GM18505 (cell line): Measurements from ENCODE around the gene SERINC3.
"Not testable (repeated sequence)": the region's sequence is repeated elsewhere in the genome, so short reads cannot be mapped to it uniquely, and the experiment has no call there.

Experiments
- ATAC-seq: cut with Tn5 transposase; IDR thresholded peaks from one replicate; pipeline ENCODE4 v1.9.1; 2021; ENCODE audit not compliant: unreplicated experiment
- POLR2A ChIP-seq: IDR thresholded peaks from 4 replicates; pipeline ENCODE4 v1.6.1; 2011; ENCODE audit warnings: borderline replicate concordance; ENCODE audit not compliant: insufficient read depth, insufficient read length; ENCODE audit errors: extremely low read depth

Gene SERINC3

DNA sequence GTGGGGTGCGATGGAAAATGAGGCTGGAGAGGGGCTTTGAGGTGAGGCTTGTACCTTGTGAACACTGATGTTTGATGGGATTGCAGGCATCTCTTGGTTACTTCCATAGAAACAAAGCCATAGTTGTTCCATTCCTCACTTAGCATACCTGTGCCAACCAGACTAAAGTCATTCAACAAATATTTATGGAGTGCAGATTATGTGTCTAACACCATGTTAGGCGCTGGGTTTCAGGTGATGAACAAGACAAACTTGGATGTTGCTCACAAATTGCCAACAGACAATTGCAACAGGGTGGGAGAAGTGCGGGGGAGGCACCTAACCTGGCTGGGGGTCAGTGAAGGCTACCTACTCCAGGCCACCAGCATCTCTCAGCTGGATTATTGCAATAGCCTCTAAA is 44.7 kb downstream of the SERINC3 start:
- no peak for ATAC-seq
- TF ChIP-seq POLR2A = no peak

DNA sequence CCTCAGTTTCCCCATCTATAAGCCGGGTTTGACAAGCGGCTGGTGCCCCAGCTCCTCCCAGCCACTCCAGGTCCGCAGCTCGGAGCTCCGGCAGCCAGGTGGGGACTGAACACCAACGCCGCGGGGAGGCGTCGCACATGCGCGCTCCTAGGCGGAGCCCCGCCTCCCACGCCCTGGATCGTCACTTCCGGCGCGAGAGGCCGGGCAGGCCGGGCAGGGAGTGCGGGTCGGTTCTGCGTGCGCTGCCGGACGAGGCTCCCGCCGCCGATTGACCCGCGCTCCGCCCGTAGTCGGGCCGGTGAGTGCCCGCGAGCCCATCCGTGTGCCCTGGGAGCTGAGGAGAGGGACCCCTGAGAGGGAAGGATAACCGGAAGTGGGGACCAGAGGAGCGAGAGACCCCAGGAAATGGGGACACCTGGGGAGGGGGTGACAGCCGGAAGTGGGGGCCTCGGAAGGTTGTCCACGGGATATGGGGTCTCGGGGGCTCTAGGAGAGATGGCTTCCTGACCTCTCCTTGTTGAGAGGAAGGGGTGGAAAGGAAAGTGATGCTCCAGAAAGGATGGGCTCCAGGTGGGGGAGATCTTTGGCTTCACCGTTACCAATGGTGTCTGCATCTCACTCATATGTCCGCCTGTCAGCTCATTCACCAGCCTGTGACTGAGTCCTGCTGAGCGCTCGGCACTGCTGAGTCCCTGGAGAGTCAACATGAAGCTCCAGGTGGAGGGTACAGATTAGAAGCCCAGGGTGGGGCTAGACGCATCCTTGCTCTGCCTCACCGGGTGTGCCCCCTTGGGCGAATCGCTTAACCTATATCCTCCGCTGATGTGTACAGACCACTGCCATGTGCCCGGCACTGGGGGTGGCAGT is 45.9 kb downstream of the SERINC3 start, which contains the start of gene TTPAL:
Gene TTPAL, plus strand, starts transcription at position 181 of the 867 bp plus-strand sequence. CDS start 4,126 bp downstream, outside the sequence.
- ATAC-seq = peak; percentile 92
- peak; percentile 98 for TF ChIP-seq POLR2A

DNA sequence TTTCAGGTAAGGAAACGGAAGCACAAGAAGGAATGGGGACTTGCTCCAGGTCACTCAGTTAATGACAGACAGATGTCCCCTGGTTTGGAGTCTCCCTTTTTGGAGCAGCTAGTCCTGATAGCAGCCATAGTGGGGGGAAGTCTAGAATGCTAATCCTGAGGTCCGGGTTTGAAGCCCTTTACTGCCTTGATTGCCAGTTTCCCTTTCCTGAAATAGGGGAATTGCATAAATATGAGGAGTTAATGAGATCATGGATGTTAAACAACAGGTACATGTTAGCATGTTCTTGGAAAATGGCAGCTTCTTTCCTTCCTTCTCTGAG is 46.5 kb downstream of the SERINC3 start:
- TF ChIP-seq POLR2A = no peak
- ATAC-seq = no peak

DNA sequence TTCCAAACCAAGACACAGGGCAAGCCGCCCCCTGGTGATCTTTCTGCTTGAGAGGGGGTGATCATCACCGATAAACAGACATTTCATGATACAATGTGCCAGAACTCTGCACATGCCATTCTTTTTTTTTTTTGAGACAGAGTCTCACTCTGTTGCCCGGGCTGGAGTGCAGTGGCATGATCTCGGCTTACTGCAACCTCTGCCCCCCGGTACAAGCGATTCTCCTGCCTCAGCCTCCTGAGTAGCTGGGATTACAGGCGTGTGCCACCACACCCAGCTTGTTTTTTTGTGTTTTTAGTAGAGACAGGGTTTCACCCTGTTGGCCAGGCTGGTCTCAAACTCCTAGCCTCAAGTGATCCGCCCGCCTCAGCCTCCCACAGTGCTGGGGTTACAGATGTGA is 49.6 kb downstream of the SERINC3 start:
- ATAC-seq = not testable (repeated sequence)

DNA sequence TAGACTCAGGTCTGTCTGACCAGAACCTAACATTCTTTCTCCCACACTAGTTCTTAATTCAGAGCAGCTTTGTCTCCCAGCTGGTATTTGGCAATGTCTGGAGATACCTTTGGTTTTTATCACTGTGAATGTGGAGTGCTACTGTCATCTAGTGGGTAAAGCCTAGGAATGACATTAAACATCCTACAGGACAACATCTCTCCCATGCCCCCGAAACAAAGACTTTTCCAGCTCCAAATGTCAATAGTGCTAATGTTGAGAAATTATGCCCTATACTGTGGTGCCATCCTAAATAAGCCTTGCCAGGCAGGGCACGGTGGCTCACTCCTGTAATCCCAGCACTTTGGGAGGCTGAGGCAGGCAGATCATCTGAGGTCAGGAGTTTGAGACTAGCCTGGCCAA is 50.4 kb downstream of the SERINC3 start:
- ATAC-seq = no peak
- no peak for TF ChIP-seq POLR2A

DNA sequence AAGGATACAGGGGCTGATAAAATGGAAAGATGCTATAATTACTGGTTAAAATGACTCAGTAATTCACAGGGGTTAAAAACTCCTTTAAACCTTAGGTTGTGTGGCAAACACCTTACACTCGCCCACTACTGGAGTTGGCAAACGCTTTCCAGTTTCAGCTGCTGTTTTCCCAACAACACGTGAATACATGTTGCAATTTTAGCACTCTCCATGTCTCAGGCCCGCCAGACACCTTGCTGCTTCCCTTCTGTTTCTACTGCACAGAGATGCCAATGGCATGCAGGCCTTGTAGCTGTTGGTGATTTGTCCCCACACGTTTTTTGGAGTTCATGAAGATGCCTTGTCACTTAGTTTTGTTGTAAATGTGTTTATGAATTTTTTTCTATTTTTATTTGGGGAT is 51.5 kb downstream of the SERINC3 start:
- no peak for TF ChIP-seq POLR2A
- ATAC-seq = no peak

DNA sequence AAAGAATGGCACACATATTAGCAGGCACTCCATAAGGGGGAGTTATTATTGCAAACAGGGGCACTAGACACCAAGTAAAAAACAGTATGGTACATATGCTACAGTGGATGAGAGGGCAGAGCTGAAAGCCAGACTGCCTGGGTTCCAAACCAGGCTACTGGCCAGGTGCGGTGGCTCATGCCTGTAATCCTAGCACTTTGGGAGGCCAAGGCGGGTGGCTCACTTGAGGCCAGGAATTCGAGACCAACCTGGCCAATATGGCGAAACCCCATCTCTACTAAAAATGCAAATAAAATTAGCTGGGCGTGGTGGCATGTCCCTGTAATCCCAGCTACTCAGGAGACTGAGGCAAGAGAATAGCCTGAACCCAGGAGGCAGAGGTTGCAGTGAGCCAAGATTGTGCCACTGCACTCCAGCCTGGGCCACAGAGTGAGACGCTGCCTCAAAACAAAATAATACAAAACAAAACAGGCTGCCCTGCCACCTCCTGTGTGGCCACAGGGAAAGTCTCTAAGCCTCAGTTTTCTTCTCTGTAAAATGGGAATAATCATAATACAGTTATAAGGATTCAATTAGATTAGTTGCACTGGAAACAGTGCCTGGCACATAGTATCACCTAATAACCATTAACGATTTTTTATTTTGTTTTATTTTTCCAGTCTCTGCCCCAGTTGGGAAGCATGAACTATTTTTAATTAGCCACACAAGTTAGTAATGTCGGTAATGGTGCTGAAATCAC is 53.7 kb downstream of the SERINC3 start:
- no peak for ATAC-seq
- no peak for TF ChIP-seq POLR2A

DNA sequence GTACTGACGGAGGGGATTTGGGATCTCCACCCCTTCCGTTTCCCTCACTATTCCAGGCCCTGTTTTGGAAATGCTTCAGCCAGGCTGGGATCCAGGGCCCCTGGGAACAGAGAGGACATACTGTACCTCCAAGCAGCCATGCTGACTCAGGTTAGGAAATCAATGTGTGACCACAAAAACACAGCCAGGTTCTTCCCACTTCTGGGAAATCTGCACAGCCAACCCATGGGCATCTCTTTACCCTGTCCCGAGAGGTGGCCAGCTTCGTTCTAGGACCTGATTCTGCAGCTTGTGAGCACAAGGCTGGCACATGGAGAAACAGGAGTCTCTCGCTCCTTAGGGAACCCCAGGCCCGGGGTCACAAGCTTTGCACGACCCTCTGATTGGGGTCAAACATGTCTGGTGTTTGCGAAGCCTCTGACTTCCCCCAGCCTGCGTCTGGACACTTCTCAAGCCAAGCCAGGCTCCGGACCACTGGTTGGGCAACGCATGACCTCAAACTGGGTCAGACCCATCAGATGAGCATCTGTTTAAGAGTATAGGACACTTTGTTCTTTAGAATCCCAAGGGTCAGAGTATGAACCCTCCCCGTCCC is 54.5 kb downstream of the SERINC3 start:
- ATAC-seq = no peak
- no peak for TF ChIP-seq POLR2A

DNA sequence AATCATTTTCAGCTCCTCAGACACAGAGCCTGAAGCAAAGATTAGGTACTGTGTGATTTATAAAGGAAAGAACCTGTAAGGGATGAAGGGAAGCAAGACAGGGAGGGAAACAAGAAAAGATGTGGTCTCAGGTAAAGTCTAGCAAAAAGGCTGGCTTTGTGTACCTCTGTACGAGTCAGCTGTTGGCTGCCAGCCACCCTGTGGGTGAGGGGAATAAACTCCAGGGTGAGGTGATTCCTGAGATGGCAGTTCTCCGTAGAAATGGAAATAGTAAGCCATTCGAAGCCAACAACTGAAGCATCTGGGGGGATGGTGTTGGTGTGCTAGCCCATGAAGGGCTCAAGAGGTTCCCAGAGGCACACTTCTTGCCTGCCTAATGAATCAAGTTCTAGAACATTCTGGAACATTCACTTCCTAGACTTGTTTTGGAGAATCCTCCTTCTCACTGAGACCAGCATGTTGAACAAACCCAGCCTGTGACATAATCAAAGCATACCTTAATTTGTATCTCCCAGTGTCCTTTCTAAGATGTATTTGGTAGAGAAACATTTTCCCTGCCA is 56.8 kb downstream of the SERINC3 start:
- TF ChIP-seq POLR2A = no peak
- ATAC-seq = no peak

DNA sequence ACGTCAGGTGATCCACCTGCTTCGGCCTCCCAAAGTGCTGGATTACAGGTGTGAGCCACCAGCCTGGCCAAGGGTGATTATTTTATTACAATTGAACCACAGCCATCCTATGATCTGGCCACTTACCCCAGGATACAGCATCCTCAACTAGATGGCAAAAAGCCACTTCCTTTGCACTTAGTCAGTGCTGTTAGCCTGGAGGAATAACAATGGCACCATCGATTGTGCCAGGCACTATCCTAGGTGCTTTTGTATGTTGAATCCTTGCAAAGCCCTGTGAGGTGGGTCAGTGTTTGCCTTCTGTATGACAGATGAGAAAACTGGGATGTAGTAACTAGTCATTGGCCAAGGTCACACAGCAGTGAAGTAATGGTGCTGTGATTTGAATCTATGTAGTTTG is 57.4 kb downstream of the SERINC3 start:
- no peak for TF ChIP-seq POLR2A
- no peak for ATAC-seq

DNA sequence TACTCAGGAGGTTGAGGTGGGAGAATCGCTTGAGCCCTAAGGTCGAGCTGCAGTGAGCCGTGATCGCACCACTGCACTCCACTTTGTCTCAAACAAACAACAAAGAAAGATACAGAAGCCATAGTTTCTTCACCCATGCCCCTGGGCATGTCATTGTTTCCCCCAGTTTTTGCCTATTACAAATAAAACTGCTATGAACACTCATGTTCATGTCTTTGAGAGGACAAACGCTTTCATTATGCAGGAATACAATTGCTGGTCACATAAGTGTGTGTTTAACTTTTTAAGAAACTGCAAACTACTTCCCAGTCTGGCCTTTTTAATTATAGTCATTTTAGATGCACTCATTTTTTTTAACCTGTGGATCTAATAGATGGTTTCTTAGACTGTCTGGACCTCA is 58.4 kb downstream of the SERINC3 start:
- no peak for TF ChIP-seq POLR2A
- ATAC-seq = no peak

DNA sequence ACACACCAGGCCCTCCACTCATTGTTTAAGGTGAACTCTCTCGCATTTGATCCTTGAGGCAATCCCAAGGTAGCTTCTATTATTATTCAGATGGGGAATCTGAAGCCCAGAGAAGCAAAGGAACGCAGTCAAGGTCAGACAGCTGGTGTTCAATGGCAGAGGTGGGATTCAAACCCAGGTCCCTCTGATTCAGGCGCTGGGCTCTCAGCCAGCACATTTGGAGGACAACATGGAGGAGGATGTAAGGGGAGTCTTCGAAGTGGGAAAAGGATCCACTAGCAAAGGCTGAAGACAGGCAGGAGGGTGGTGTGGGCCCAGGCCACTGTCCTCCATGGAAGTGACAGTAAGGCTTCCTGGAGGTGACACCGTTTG is 60.1 kb downstream of the SERINC3 start:
- ATAC-seq = no peak
- TF ChIP-seq POLR2A = no peak

DNA sequence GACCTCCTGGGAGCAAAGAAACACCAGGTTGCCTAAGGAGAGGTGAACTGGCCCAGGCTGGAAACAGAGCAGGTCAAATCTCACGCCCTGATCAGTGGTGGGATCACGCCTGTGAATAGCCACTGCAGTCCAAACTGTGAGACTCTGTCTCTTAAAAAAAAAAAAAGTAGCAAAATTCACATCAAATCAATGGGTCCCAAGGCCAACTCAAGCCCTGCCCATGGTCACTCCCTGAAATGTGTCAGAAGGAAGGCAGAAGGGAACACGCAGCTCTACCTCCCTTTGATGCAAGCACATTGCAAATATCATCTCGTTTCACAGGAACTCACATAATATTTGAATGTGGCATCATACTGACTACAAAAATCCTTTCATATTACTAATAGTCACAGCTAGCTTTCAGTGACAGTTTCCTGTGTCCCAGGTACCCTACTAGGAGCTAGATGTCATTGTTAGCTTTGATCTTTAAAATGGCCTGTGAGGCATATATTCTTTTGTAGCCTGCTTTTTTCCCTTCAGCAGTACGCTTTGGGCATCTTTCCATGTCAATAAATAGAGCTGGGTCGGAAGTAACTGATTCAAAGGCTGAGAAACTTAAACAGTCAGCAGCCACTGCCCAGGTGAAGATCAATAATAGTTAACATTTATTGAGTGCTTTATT is 60.6 kb downstream of the SERINC3 start:
- ATAC-seq = no peak

More for the DNA sequence above, 60.6 kb downstream of the SERINC3 start:
- no peak for TF ChIP-seq POLR2A
